Measurements from ENCODE around the gene LSM14A. TPM values are rescaled to one million over a fixed set of nuclear protein-coding genes. Genes with fewer than 3 reads are reported as not detected.
"Not testable (repeated sequence)": the region's sequence is repeated elsewhere in the genome, so short reads cannot be mapped to it uniquely, and the experiment has no call there.

The LSM14A gene
- polyA plus RNA-seq, 1 experiment = 97.0 TPM

DNA sequence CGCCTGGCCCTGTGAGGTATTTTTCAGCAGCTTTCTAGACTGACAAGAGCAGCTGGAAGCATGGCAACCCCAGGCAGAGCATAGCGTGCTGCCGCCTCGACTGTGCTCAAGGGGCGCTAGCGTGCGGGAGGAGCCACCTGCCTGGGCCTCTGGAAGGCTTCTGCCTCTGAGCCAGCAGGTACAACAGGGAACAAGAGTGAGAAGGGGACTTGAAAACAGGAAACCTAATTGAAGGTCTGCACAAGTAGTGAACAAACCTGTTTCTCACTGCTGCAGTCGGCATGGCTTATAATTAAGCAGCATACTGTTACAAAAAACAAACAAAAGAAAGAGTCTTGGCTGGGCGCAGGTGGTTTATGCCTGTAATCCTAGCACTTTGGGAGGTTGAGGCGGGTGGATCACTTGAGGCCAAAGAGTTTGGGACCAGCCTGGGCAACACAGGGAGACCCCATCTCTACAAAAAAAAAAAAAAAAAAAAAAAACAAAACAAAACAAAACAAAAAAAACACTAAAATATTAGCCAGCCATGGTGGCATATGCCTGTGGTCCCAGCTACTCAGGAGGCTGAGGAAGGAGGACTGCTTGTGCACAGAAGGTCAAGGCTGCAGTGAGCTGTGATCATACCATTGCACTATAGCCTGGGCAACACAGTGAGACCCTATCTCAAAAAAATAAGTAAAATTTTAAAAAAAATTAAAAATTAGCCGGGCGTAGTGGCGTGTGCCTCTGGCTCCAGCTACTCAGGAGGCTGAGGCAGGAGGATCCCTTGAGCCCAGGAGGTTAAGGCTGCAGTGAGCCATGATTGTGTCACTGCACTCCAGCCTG is 69.4 kb downstream of the LSM14A start:
- ChIA-PET POLR2A (no interaction called here), CTCF (interaction anchor here (0.6 to 0.8 kb wide), 2 partner anchors 8 to 102 kb away, joined by 3 to 4 read pairs; no protein-coding TSS in a partner anchor)
- TF ChIP-seq, protein P1, sequence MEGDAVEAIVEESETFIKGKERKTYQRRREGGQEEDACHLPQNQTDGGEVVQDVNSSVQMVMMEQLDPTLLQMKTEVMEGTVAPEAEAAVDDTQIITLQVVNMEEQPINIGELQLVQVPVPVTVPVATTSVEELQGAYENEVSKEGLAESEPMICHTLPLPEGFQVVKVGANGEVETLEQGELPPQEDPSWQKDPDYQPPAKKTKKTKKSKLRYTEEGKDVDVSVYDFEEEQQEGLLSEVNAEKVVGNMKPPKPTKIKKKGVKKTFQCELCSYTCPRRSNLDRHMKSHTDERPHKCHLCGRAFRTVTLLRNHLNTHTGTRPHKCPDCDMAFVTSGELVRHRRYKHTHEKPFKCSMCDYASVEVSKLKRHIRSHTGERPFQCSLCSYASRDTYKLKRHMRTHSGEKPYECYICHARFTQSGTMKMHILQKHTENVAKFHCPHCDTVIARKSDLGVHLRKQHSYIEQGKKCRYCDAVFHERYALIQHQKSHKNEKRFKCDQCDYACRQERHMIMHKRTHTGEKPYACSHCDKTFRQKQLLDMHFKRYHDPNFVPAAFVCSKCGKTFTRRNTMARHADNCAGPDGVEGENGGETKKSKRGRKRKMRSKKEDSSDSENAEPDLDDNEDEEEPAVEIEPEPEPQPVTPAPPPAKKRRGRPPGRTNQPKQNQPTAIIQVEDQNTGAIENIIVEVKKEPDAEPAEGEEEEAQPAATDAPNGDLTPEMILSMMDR (IDR thresholded peaks at IDR 0.05; ENCODE audit: low read depth, low read length) = peak; percentile 38
- no peaks in the 10 kb centered on the region for H3K9me3 ChIP-seq (ENCODE audit: control insufficient read depth, insufficient read depth, low read length)
- H3K27me3 ChIP-seq (ENCODE audit: control insufficient read depth, insufficient read depth, low read length) = no peaks in the 10 kb centered on the region
- H3K27ac ChIP-seq (ENCODE audit: low read depth, low read length) = no peak overlapping the region
- H3K4me3 ChIP-seq (ENCODE audit: low read depth, low read length) = no peak overlapping the region
- DNase-seq (ENCODE audit: low read depth, low spot score) = no peak

DNA sequence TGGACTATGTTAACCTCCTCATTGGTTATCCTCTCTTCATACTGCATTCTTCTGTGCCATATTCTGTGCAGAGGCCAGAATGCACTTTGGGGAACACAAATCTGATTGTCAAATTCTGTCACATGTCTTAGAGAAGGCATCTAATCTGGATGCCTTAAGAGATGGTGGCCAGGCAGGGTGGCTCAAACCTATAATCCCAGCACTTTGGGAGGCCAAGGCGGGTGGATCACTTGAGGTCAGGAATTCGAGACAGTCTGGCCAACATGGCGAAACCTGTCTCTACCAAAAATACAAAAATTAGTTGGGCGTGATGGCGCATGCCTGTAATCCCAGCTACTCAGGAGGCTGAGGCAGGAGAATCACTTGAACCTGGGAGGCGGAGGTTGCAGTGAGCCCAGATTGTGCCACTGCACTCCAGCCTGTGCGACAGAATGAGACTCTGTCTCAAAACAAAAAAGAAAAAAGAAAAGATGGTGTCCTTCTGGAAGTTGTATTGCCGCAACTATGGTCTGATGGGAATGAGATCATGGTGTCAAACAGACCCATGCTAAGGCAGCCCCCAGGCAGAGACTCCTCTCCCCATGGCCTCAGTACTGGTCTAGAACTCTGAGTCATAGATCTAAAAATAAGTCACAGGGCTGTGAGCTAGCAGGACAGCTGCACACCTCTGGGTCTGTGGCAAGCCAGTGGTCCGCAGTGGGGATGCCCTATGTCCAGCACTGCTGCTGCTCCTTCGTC is 71.0 kb downstream of the LSM14A start:
- CTCF ChIA-PET = interaction anchor here (2.0 kb wide), 1 partner anchor 103 kb away, joined by 5 read pairs; no protein-coding TSS in a partner anchor
- DNase-seq (ENCODE audit: low read depth, low spot score); H3K4me3 ChIP-seq (ENCODE audit: low read depth, low read length); H3K27ac ChIP-seq (ENCODE audit: low read depth, low read length); H3K9me3 ChIP-seq (ENCODE audit: control insufficient read depth, insufficient read depth, low read length); H3K27me3 ChIP-seq (ENCODE audit: control insufficient read depth, insufficient read depth, low read length); POLR2A ChIA-PET: not testable (repeated sequence)

DNA sequence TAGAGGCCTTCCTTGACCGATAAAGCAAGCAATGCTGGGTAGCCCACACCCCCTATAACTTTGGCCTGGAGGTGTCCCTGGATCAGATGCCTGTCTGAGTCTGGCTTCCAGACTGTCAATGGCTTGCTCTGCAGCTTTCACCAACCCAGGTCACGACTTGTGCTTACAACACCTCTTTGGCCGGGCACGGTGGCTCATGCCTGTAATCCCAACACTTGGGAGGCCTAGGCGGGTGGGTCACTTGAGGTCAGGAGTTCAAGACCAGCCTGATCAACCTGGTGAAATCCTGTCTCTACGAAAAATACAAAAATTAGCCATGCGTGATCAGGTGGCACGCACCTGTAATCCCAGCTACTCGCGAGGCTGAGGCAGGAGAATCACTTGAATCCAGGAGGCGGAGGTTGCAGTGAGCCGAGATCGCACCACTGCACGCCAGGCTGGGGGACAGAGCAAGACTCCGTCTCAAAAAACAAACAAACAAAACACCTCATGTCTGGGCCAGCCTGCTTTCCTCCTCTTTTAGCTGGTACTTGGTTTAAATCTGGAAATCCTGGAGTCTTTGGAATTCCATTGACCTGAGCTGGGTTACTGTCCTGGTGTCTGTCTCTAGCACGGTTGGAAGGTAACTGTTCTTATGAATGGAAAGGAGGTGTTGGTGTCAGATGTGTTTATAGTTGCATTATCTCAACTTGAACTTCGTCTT is 71.7 kb downstream of the LSM14A start:
- Histone ChIP-seq H3K27ac (ENCODE audit: low read depth, low read length) (no peak overlapping the region), H3K27me3 (ENCODE audit: control insufficient read depth, insufficient read depth, low read length) (no peaks in the 10 kb centered on the region), H3K4me3 (ENCODE audit: low read depth, low read length) (no peak overlapping the region), H3K9me3 (ENCODE audit: control insufficient read depth, insufficient read depth, low read length) (no peaks in the 10 kb centered on the region)
- ChIA-PET POLR2A (interaction anchor here (0.6 to 1.0 kb wide), 2 partner anchors 11 to 127 kb away, joined by 3 read pairs; no protein-coding TSS in a partner anchor), CTCF (interaction anchor here (2.0 kb wide), 1 partner anchor 102 kb away, joined by 5 read pairs; no protein-coding TSS in a partner anchor)
- DNase-seq (ENCODE audit: low read depth, low spot score) = no peak
- TF ChIP-seq, protein P1 (IDR thresholded peaks at IDR 0.05; ENCODE audit: low read depth, low read length) = no peak

DNA sequence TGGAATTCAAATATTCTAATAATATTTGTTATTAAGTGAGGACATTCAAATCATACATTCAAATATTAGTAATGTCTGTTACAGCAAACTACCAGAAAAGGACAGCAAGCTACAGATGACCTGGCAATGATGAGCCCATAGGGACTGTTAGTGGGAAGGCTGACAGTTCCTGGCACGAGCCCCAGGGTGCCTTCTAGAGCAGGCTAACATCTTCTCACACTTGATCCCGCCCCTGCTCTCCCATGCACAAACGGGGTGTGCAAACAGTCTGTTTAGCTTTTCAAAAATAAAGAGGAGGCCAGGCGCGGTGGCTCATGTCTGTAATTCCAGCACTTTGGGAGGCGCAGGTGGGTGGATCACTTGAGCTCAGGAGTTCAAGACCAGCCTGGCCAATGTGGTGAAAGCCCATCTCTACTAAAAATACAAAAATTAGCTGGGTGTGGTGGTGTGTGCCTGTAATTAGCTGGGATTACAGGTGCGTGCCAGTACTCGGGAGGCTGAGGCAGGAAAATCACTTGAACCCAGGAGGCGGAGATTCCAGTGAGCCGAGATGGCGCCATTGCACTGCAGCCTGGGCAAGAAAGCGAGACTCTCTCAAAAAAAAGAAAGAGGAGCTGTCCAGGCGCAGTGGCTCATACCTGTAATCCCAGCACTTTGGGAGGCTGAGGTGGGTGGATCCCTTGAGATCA is 72.5 kb downstream of the LSM14A start:
- no peaks in the 10 kb centered on the region for H3K9me3 ChIP-seq (ENCODE audit: control insufficient read depth, insufficient read depth, low read length)
- CTCF ChIA-PET = interaction anchor here (1.1 to 2.0 kb wide), 2 partner anchors 93 to 101 kb away, joined by 3 to 5 read pairs; no protein-coding TSS in a partner anchor
- TF ChIP-seq, protein P1 (IDR thresholded peaks at IDR 0.05; ENCODE audit: low read depth, low read length) = no peak
- no peak overlapping the region for H3K27ac ChIP-seq (ENCODE audit: low read depth, low read length)
- POLR2A ChIA-PET = interaction anchor here (0.6 to 1.0 kb wide), 2 partner anchors 12 to 17 kb away, joined by 3 read pairs; no protein-coding TSS in a partner anchor
- H3K27me3 ChIP-seq (ENCODE audit: control insufficient read depth, insufficient read depth, low read length) = no peaks in the 10 kb centered on the region
- H3K4me3 ChIP-seq (ENCODE audit: low read depth, low read length) = no peak overlapping the region
- DNase-seq (ENCODE audit: low read depth, low spot score) = no peak

DNA sequence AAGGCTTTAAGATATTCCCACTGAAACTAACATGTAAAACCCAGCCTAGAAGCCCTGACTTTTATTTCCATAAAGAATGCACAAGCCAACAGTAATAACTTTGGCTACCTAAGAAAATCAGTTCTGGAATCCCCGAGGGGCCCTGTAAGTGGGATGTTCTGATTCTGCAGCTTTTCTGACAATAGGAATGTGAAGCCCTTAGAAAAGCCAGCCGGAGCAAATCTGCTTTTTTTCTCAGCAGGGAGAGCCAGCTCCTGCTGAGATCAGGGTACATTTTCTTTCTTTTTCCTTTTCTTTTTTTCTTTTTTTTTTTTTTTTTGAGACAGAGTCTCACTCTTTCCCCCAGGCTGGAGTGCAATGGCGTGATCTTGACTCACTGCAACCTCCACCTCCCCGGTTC is 74.0 kb downstream of the LSM14A start:
- no peak overlapping the region for H3K27ac ChIP-seq (ENCODE audit: low read depth, low read length)
- H3K4me3 ChIP-seq (ENCODE audit: low read depth, low read length) = no peak overlapping the region
- POLR2A ChIA-PET = interaction anchor here (0.6 kb wide), 1 partner anchor 21 kb away, joined by 4 read pairs; no protein-coding TSS in a partner anchor
- CTCF ChIA-PET = interaction anchor here (0.7 kb wide), 1 partner anchor 105 kb away, joined by 6 read pairs; no protein-coding TSS in a partner anchor
- no peaks in the 10 kb centered on the region for H3K27me3 ChIP-seq (ENCODE audit: control insufficient read depth, insufficient read depth, low read length)
- TF ChIP-seq, protein P1 (IDR thresholded peaks at IDR 0.05; ENCODE audit: low read depth, low read length) = no peak
- DNase-seq (ENCODE audit: low read depth, low spot score) = no peak
- H3K9me3 ChIP-seq (ENCODE audit: control insufficient read depth, insufficient read depth, low read length) = no peaks in the 10 kb centered on the region

All from AG04450 (cell line).